B cell (primary cell): ENCODE results near the gene TFCP2L1. TPM values are rescaled to one million over a fixed set of nuclear protein-coding genes. Genes with fewer than 3 reads are reported as not detected.
A peak's percentile ranks its signal among the peaks of the same experiment; 100 is the strongest.

ENCODE experiments used
- ATAC-seq: fragments of 200-7000 bp; cut with Tn5 transposase; one replicate; pipeline ENCODE4 v1.10.0; 2021; ENCODE audit warnings: low read depth, mild to moderate bottlenecking, moderate number of reproducible peaks, moderate library complexity
- CTCF ChIA-PET: fragments of 350-600 bp; sonication (Branson Sonifier 250); formaldehyde crosslinking; loops from one replicate; lab custom pipeline; 2021; ENCODE audit warnings: antibody characterized with exemption, inconsistent platforms; lab: Charles Lee
- POLR2A ChIA-PET: fragments of 350-600 bp; sonication (Branson Sonifier 250); formaldehyde crosslinking; loops from one replicate; lab custom pipeline; 2021; ENCODE audit warnings: antibody characterized with exemption; lab: Charles Lee
- DNase-seq: peaks from one replicate; pipeline ENCODE4 v3.0.0; 2013
- H2AFZ ChIP-seq: 2 replicates; pipeline ENCODE4 v1.6.1; 2012; ENCODE audit warnings: mild to moderate bottlenecking, low read depth, low read length; ENCODE audit not compliant: insufficient read depth, poor library complexity, severe bottlenecking
- H3K27ac ChIP-seq, 2 donors: 1 replicate in 1 of 2; 2 replicates in 1 of 2; pipeline ENCODE4 v1.5.1; 2012 to 2013; ENCODE audit warnings: low read length in 2 of 2, mild to moderate bottlenecking in 2 of 2, moderate library complexity in 1 of 2
- H3K27me3 ChIP-seq, 4 experiments: fragments of 200-600 bp in 1 of 4; sonication (generic) in 1 of 4; replicated peaks in 1 of 4; 1 replicate in 2 of 4; 2 replicates in 2 of 4; pipeline versions ENCODE4 v1.6.1 to v1.7.0; 2013 to 2016; ENCODE audit warnings: low read length in 3 of 4, mild to moderate bottlenecking in 2 of 4, mixed read lengths in 1 of 4, moderate library complexity in 1 of 4; ENCODE audit not compliant: insufficient read depth in 4 of 4, control insufficient read depth in 3 of 4; ENCODE audit errors: control extremely low read depth in 1 of 4
- H3K36me3 ChIP-seq, 2 experiments: replicated peaks in 1 of 2; 1 replicate in 1 of 2; 2 replicates in 1 of 2; pipeline versions ENCODE4 v1.6.1 to v1.7.1; 2013; ENCODE audit warnings: low read length in 1 of 2; ENCODE audit not compliant: insufficient read depth in 2 of 2, control insufficient read depth in 1 of 2; ENCODE audit errors: control extremely low read depth in 1 of 2, extremely low read depth in 1 of 2
- H3K4me1 ChIP-seq, 2 donors: fragments of 200-600 bp in 1 of 2; sonication (generic) in 1 of 2; 1 replicate in 1 of 2; 2 replicates in 1 of 2; pipeline versions ENCODE4 v1.5.1 to v1.6.1; 2013 to 2017; ENCODE audit warnings: low read length in 2 of 2; ENCODE audit not compliant: control insufficient read depth in 2 of 2, insufficient read depth in 2 of 2
- H3K4me2 ChIP-seq: replicated peaks from 2 replicates; pipeline ENCODE3; 2012; ENCODE audit warnings: mild to moderate bottlenecking, low read depth, low read length; ENCODE audit not compliant: poor library complexity, severe bottlenecking
- H3K4me3 ChIP-seq, 5 experiments: fragments of 200-600 bp in 1 of 5; sonication (generic) in 1 of 5; 1 replicate in 3 of 5; 2 replicates in 2 of 5; pipeline versions ENCODE4 v1.5.1 to v1.7.0; 2011 to 2016; ENCODE audit warnings: low read length in 4 of 5, mild to moderate bottlenecking in 4 of 5, low read depth in 2 of 5, control low read depth in 1 of 5, moderate library complexity in 1 of 5; ENCODE audit not compliant: insufficient read depth in 1 of 5; ENCODE audit errors: control extremely low read depth in 1 of 5, extremely low read depth in 1 of 5
- H3K79me2 ChIP-seq: fragments of 200-600 bp; sonication (generic); one replicate; pipeline ENCODE4 v1.6.0; 2016; ENCODE audit warnings: low read length; ENCODE audit not compliant: control insufficient read depth, insufficient read depth
- H3K9ac ChIP-seq: fragments of 200-600 bp; sonication (generic); 2 replicates; pipeline ENCODE4 v1.6.1; 2017; ENCODE audit warnings: mild to moderate bottlenecking, low read length, moderate library complexity
- H3K9me3 ChIP-seq, 3 donors: one replicate each; pipeline versions ENCODE4 v1.6.1 to v1.7.1; 2013; ENCODE audit warnings: low read length in 2 of 3; ENCODE audit not compliant: control insufficient read depth in 2 of 3, insufficient read depth in 1 of 3; ENCODE audit errors: control extremely low read depth in 1 of 3
- H4K20me1 ChIP-seq: 2 replicates; pipeline ENCODE4 v1.6.0; 2012; ENCODE audit warnings: mild to moderate bottlenecking, low read length; ENCODE audit not compliant: insufficient read depth, control insufficient read depth, poor library complexity, severe bottlenecking
- H3K27ac Mint-ChIP-seq: one replicate; pipeline ENCODE4 v1.8.0; 2021; ENCODE audit warnings: mixed read lengths
- H3K27me3 Mint-ChIP-seq: one replicate; pipeline ENCODE4 v1.8.0; 2021; ENCODE audit warnings: mixed read lengths
- H3K4me1 Mint-ChIP-seq: one replicate; pipeline ENCODE4 v1.8.0; 2021; ENCODE audit warnings: mixed read lengths
- H3K4me3 Mint-ChIP-seq: one replicate; pipeline ENCODE4 v1.8.0; 2021; ENCODE audit warnings: mixed read lengths
- H3K9me3 Mint-ChIP-seq: one replicate; pipeline ENCODE4 v1.8.0; 2022; ENCODE audit warnings: mixed read lengths; ENCODE audit not compliant: insufficient read depth
- CTCF ChIP-seq: fragments of 200-600 bp; IDR thresholded peaks from one replicate; pipeline ENCODE4 v1.8.0; 2022; ENCODE audit warnings: antibody characterized with exemption, mild to moderate bottlenecking
- EZH2 ChIP-seq: IDR thresholded peaks from 2 replicates; pipeline ENCODE4 v1.6.1; 2012; ENCODE audit warnings: borderline replicate concordance, low read depth, mild to moderate bottlenecking, moderate library complexity, low read length; ENCODE audit not compliant: insufficient read depth, poor library complexity, severe bottlenecking
- WGBS: methylation state at CpG from one replicate; pipeline ENCODE4 v1.1.5; 2013; ENCODE audit warnings: missing lambda C conversion rate; ENCODE audit not compliant: insufficient coverage; 5-methylcytosine and 5-hydroxymethylcytosine counted together
- intact Hi-C: fragments of 100-400 bp; cut with micrococcal nuclease; formaldehyde crosslinking; loops from one replicate; pipeline ENCODE4 v1.10.0; 2022
- polyA plus RNA-seq: library from polyadenylated mRNA; depleted of rRNA; stranded (reverse); fragments of >200 nt; gene quantifications from 2 replicates; pipeline ENCODE4 v1.2.3, GENCODE V29; 2012
- total RNA-seq, 2 donors: library from RNA; stranded (reverse); fragments of 120-200 nt in 1 of 2; gene quantifications; 1 replicate in 1 of 2; 2 replicates in 1 of 2; pipeline versions ENCODE4 v1.2.3 to v1.2.4, GENCODE V29; 2013 to 2022

TFCP2L1 gene
- total and polyA plus RNA-seq, 2 donors (not counting 1 experiment from before 2014, with no cell fraction given): 0.03 TPM; not detected in 1

- no peak overlapping the region for H2AFZ ChIP-seq
- intact Hi-C loops: no loop called here
- no peaks in the 10 kb centered on the region for H3K36me3 ChIP-seq
- H3K27ac ChIP-seq: no peak overlapping the region
- Mint-ChIP-seq H3K9me3 (no peaks in the 10 kb centered on the region), H3K27me3 (peaks cover 39% of the 10 kb centered on the region), H3K4me1 (peaks cover 13% of the 10 kb centered on the region), H3K4me3 (no peak overlapping the region), H3K27ac (no peak overlapping the region)
- CTCF ChIA-PET: no interaction called here
- H3K79me2 ChIP-seq: no peaks in the 10 kb centered on the region
- H3K4me2 ChIP-seq: no peak overlapping the region
- H3K9me3 ChIP-seq: peaks cover 0 to 4% (median 0%) of the 10 kb centered on the region in 3 donors
- 94% methylated on average over 3 of the region's 4 CpGs for WGBS
- POLR2A ChIA-PET: no interaction called here
- DNase-seq (no peak), ATAC-seq (no peak)
- TF ChIP-seq CTCF (no peak), EZH2 (no peak)
- no peak overlapping the region for H3K4me3 ChIP-seq
- H4K20me1 ChIP-seq: no peaks in the 10 kb centered on the region
- no peak overlapping the region for H3K9ac ChIP-seq
- H3K27me3 ChIP-seq: peaks cover 0 to 12% (median 7%) of the 10 kb centered on the region in 4 experiments
- peaks cover 5 to 6% of the 10 kb centered on the region in 2 donors for H3K4me1 ChIP-seq
These were observed 3.0 kb upstream of the TFCP2L1 start for GRCh38 chr2:121287956-121288355.

- Mint-ChIP-seq H3K4me1 (peaks cover 13% of the 10 kb centered on the region), H3K27ac (no peak overlapping the region), H3K27me3 (peaks cover 42% of the 10 kb centered on the region), H3K9me3 (no peaks in the 10 kb centered on the region), H3K4me3 (peak overlapping the region; percentile 35)
- 91% methylated on average over 7 of the region's 9 CpGs for WGBS
- peaks cover 5 to 6% of the 10 kb centered on the region in 2 donors for H3K4me1 ChIP-seq
- no peak overlapping the region for H3K9ac ChIP-seq
- intact Hi-C loops: no loop called here
- peaks cover 0 to 4% (median 0%) of the 10 kb centered on the region in 3 donors for H3K9me3 ChIP-seq
- no peak overlapping the region for H3K4me2 ChIP-seq
- no peak for ATAC-seq
- H4K20me1 ChIP-seq: no peaks in the 10 kb centered on the region
- H3K4me3 ChIP-seq: no peak overlapping the region
- H3K79me2 ChIP-seq: no peaks in the 10 kb centered on the region
- no peak for TF ChIP-seq EZH2
- TF ChIP-seq CTCF: no peak
- no peaks in the 10 kb centered on the region for H3K36me3 ChIP-seq
- peaks cover 0 to 19% (median 7%) of the 10 kb centered on the region in 4 experiments for H3K27me3 ChIP-seq
- DNase-seq: peak; percentile 11
- no peak overlapping the region for H2AFZ ChIP-seq
- no peak overlapping the region for H3K27ac ChIP-seq
- POLR2A ChIA-PET: no interaction called here
- CTCF ChIA-PET: no interaction called here
These were observed 2.3 kb upstream of the TFCP2L1 start for GRCh38 chr2:121287146-121287798.
